Measurements from ENCODE around the gene SH2B3.

The SH2B3 gene

DNA sequence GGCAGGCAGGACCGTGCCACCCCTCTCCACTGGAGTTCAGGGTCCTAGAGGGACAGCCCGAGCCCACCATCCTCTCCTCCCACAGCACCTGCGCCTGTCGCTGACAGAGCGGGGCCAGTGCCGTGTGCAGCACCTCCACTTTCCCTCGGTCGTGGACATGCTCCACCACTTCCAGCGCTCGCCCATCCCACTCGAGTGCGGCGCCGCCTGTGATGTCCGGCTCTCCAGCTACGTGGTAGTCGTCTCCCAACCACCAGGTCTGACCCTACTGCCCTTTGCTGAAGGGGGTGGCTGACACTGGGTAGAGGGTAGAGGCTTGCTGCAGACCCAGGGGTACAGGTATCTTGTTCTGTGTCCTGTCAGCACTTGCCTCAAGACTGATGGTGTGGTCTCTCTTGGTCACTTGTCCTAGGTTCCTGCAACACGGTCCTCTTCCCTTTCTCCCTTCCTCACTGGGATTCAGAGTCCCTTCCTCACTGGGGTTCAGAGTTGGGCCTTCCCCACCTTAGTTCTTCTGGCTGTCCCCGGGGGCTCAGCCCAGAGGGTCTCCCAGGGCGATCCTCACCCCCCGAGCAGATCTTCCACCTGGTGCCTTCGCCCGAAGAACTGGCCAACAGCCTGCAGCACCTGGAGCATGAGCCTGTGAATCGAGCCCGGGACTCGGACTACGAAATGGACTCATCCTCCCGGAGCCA, 42.0 kb downstream of the SH2B3 start:
- H3K4me1 Mint-ChIP-seq (ENCODE audit: low read depth) = peaks cover 80% of the 10 kb centered on the region
- peak overlapping the region; percentile 14 for H3K27ac Mint-ChIP-seq
- H3K27me3 Mint-ChIP-seq = no peaks in the 10 kb centered on the region
- peaks cover 50% of the 10 kb centered on the region for H3K36me3 Mint-ChIP-seq (ENCODE audit: low read depth)
- no peaks in the 10 kb centered on the region for H3K9me3 Mint-ChIP-seq
- no peak overlapping the region for H3K4me3 Mint-ChIP-seq

DNA sequence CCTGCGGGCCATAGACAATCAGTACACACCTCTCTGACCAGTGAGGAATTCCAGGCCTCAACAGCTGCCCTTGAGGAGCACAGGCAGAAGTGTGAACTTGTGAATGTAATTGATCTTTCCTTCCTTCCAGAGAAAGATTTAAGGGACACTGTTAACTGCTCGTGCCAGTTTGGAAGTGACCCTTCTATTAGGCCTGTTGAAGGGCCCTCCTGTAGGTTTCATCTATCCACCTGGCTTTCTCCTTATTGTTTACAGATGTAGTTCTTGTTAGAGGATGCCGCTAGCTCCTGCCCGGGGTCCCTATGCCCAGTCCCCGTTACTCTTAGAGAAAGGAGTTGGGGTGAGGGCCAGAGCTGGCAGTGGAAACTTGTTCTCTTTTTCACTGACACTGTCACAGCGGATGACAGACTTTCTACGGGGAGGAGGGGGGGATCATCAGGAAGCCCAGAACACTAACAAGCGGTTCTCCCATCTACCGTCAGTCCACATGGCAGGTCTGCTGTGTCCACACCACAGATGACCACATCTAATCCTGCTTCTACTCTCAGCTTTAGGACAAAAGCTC, 42.6 kb downstream of the SH2B3 start:
- Mint-ChIP-seq H3K36me3 (ENCODE audit: low read depth) (peaks cover 54% of the 10 kb centered on the region), H3K27me3 (no peaks in the 10 kb centered on the region), H3K27ac (peak overlapping the region; percentile 72), H3K4me3 (no peak overlapping the region), H3K4me1 (ENCODE audit: low read depth) (peaks cover 73% of the 10 kb centered on the region), H3K9me3 (no peaks in the 10 kb centered on the region)

GRCh38 chr12:111448846-111449790, 43.4 kb downstream of the SH2B3 start:
- peaks cover 58% of the 10 kb centered on the region for H3K36me3 Mint-ChIP-seq (ENCODE audit: low read depth)
- no peaks in the 10 kb centered on the region for H3K27me3 Mint-ChIP-seq
- H3K27ac Mint-ChIP-seq = peak overlapping the region; percentile 72
- H3K4me1 Mint-ChIP-seq (ENCODE audit: low read depth) = peaks cover 66% of the 10 kb centered on the region
- no peaks in the 10 kb centered on the region for H3K9me3 Mint-ChIP-seq
- no peak overlapping the region for H3K4me3 Mint-ChIP-seq

GRCh38 chr12:111450676-111451075, 45.0 kb downstream of the SH2B3 start:
- peaks cover 60% of the 10 kb centered on the region for H3K4me1 Mint-ChIP-seq (ENCODE audit: low read depth)
- H3K4me3 Mint-ChIP-seq = peak overlapping the region; percentile 2
- no peaks in the 10 kb centered on the region for H3K27me3 Mint-ChIP-seq
- H3K27ac Mint-ChIP-seq = peak overlapping the region; percentile 2
- H3K9me3 Mint-ChIP-seq = no peaks in the 10 kb centered on the region
- H3K36me3 Mint-ChIP-seq (ENCODE audit: low read depth) = peaks cover 64% of the 10 kb centered on the region

DNA sequence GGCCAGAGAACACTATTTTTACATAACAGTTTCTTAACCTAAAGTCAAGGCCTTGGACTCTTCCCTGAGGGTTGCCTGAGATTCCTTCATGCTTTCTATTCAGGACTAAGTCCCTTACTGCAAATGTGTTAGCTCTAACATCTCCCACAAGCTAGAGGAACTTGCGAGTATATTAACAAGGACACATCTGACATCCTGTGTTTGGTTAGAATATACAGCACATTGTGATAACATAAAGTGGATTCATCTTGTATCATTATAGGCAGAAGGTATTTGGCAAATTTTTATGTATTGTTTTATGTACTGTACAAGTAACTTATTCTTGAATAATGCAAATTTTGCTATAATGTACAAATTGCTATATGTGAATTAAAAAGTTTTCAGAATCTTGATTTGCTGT, 45.5 kb downstream of the SH2B3 start:
- peak overlapping the region; percentile 15 for H3K27ac Mint-ChIP-seq
- no peaks in the 10 kb centered on the region for H3K9me3 Mint-ChIP-seq
- H3K36me3 Mint-ChIP-seq (ENCODE audit: low read depth) = peaks cover 64% of the 10 kb centered on the region
- no peak overlapping the region for H3K4me3 Mint-ChIP-seq
- peaks cover 59% of the 10 kb centered on the region for H3K4me1 Mint-ChIP-seq (ENCODE audit: low read depth)
- no peaks in the 10 kb centered on the region for H3K27me3 Mint-ChIP-seq

DNA sequence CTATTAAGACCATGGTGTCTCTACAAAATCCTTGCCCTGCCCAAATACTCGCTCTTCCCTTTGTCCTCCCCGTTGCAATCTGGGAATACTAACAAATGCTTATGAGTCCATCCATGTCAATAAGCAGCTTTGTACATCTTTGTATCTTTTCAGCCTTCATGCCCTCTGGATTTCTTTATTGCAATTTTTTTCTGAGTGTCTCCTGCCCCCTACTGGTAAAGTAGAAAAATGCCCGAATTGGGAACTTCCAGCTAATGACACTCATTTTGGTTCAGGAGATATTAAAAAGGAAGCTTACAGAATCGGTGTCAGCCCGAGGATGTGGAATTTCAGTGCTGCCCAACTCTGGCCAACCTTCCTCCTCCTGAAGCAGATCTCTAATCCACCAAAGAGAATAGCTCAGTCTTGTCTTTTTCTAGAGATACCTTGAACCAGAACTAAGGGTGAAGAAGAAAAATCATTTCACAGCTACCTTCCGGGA, 46.0 kb downstream of the SH2B3 start:
- Mint-ChIP-seq H3K4me3 (no peak overlapping the region), H3K27ac (peak overlapping the region; percentile 15), H3K4me1 (ENCODE audit: low read depth) (peaks cover 55% of the 10 kb centered on the region), H3K9me3 (no peaks in the 10 kb centered on the region), H3K27me3 (no peaks in the 10 kb centered on the region), H3K36me3 (ENCODE audit: low read depth) (peaks cover 59% of the 10 kb centered on the region)

- Mint-ChIP-seq H3K4me1 (ENCODE audit: low read depth) (peaks cover 48% of the 10 kb centered on the region), H3K27ac (peak overlapping the region; percentile 0), H3K36me3 (ENCODE audit: low read depth) (peaks cover 49% of the 10 kb centered on the region), H3K27me3 (no peaks in the 10 kb centered on the region), H3K4me3 (no peak overlapping the region), H3K9me3 (no peaks in the 10 kb centered on the region)
Observed at GRCh38 chr12:111453071-111453989, 47.6 kb downstream of the SH2B3 start.

DNA sequence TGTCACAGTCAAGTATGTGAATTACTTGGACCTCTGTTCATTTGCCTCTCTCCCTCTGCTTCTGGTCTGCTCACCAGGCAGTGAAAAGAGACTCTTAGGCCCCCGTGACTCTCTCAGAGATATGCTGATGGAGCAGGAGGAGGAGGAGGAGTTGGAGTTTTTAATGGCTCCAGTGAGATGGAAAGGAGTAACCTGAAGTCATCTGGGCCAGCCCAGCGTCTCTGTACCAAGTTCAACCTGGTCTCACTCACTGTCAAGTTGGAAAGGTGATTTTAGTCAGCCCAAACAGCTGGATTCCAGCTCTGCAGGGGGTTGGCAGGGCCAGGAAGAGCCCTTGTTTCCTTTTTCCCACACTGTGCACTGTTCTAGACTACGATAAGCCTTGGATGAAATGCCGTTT, 48.6 kb downstream of the SH2B3 start:
- Mint-ChIP-seq H3K4me3 (no peak overlapping the region), H3K27ac (no peak overlapping the region), H3K36me3 (ENCODE audit: low read depth) (peaks cover 39% of the 10 kb centered on the region), H3K4me1 (ENCODE audit: low read depth) (peaks cover 38% of the 10 kb centered on the region), H3K27me3 (no peaks in the 10 kb centered on the region), H3K9me3 (no peaks in the 10 kb centered on the region)

- peaks cover 37% of the 10 kb centered on the region for H3K36me3 Mint-ChIP-seq (ENCODE audit: low read depth)
- no peak overlapping the region for H3K4me3 Mint-ChIP-seq
Observed at GRCh38 chr12:111454716-111455447, 49.2 kb downstream of the SH2B3 start.

GRCh38 chr12:111455448-111456320, 50.0 kb downstream of the SH2B3 start:
- H3K27ac Mint-ChIP-seq = peak overlapping the region; percentile 51
- no peak overlapping the region for H3K4me3 Mint-ChIP-seq
- peaks cover 29% of the 10 kb centered on the region for H3K36me3 Mint-ChIP-seq (ENCODE audit: low read depth)
- H3K9me3 Mint-ChIP-seq = no peaks in the 10 kb centered on the region
- H3K27me3 Mint-ChIP-seq = no peaks in the 10 kb centered on the region
- H3K4me1 Mint-ChIP-seq (ENCODE audit: low read depth) = peaks cover 27% of the 10 kb centered on the region

More at GRCh38 chr12:111454716-111455447, 49.2 kb downstream of the SH2B3 start:
- Mint-ChIP-seq H3K4me1 (ENCODE audit: low read depth) (peaks cover 34% of the 10 kb centered on the region), H3K9me3 (no peaks in the 10 kb centered on the region), H3K27me3 (no peaks in the 10 kb centered on the region), H3K27ac (peak overlapping the region; percentile 51)

- H3K27ac Mint-ChIP-seq = no peak overlapping the region
- no peaks in the 10 kb centered on the region for H3K27me3 Mint-ChIP-seq
- no peaks in the 10 kb centered on the region for H3K9me3 Mint-ChIP-seq
Observed at GRCh38 chr12:111457071-111457470, 51.3 kb downstream of the SH2B3 start.

DNA sequence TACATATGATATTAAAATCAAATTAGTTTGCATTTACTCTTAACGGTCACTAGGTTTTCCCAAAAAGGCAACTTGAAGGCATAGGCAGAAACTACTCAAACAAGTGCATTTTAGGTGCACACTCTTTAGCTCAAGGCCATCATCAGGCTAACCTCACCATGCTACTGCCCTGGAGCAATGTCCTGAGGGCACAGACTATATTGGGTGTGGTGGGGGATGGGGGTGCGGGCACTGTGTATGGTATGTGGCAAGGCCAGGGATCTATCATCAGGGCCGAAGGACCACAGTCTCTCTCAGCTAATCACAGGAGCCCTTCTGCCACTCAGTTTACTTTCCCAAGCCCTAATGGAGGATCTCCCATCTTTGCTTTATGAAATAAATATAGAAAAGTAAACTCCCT, 51.9 kb downstream of the SH2B3 start:
- peak overlapping the region; percentile 16 for H3K27ac Mint-ChIP-seq
- H3K27me3 Mint-ChIP-seq = no peaks in the 10 kb centered on the region
- peaks cover 19% of the 10 kb centered on the region for H3K4me1 Mint-ChIP-seq (ENCODE audit: low read depth)
- no peaks in the 10 kb centered on the region for H3K9me3 Mint-ChIP-seq
- no peak overlapping the region for H3K4me3 Mint-ChIP-seq
- H3K36me3 Mint-ChIP-seq (ENCODE audit: low read depth) = peaks cover 19% of the 10 kb centered on the region

More at GRCh38 chr12:111457071-111457470, 51.3 kb downstream of the SH2B3 start:
- peaks cover 15% of the 10 kb centered on the region for H3K4me1 Mint-ChIP-seq (ENCODE audit: low read depth)
- H3K4me3 Mint-ChIP-seq = no peak overlapping the region
- peaks cover 19% of the 10 kb centered on the region for H3K36me3 Mint-ChIP-seq (ENCODE audit: low read depth)
